ENCODE measurements around the gene FBXO41.

The FBXO41 gene

DNA sequence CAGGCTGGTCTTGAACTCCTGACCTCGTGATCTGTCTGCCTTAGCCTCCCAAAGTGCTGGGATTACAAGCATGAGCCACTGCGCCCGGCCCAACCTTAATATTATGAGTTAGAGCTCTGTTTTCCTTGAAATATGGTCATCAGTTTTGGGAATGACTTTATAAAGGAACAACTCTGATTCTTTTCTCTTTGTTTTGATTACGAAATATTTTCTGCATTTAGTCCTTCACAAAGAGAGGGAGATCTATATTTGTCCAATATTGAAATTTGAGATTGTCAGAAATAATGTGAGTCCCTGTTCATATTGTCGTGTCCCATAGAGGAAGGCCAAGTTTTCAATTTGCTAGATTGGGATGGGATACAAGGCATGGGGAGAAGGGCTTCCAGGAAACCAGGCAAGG is 67.1 kb downstream of the FBXO41 start:
- no peak overlapping the region for H3K4me3 Mint-ChIP-seq
- H3K36me3 Mint-ChIP-seq (ENCODE audit: insufficient read depth), result peaks cover 26% of the 10 kb centered on the region
- H3K9me3 Mint-ChIP-seq, result no peaks in the 10 kb centered on the region
- H3K27me3 Mint-ChIP-seq, result no peaks in the 10 kb centered on the region
- peaks cover 20 to 23% of the 10 kb centered on the region in 2 donors for H3K4me1 Mint-ChIP-seq (ENCODE audit: low read depth in 2 of 2)
- no peak overlapping the region for H3K27ac Mint-ChIP-seq
- no peak for ATAC-seq (replicated peaks)
- no peak for DNase-seq

DNA sequence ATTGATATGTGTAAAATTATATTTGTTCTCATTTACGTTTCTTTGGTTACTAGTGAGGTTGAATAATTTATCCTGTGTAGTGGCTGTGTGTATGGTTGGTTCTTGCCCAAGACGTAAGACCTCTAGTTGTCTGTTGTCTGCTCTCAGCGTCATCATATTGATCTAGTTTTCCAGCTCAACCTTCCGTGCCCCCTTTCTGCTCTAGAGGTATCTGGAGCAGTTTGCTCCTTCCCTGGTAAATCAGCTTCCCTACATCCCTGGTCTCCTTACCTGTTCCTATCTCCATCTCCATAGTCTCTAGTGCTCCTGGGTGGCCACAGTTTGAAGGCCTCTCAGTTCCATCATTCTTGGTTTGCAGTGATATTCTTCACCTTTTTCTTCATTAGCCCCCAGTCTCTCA is 69.0 kb downstream of the FBXO41 start:
- Mint-ChIP-seq H3K4me1 (ENCODE audit: low read depth in 2 of 2) (peaks cover 20 to 23% of the 10 kb centered on the region in 2 donors), H3K4me3 (peak overlapping the region; percentile 91 to 92), H3K27ac (peak overlapping the region in 1 of 2 donors; percentile 85)

DNA sequence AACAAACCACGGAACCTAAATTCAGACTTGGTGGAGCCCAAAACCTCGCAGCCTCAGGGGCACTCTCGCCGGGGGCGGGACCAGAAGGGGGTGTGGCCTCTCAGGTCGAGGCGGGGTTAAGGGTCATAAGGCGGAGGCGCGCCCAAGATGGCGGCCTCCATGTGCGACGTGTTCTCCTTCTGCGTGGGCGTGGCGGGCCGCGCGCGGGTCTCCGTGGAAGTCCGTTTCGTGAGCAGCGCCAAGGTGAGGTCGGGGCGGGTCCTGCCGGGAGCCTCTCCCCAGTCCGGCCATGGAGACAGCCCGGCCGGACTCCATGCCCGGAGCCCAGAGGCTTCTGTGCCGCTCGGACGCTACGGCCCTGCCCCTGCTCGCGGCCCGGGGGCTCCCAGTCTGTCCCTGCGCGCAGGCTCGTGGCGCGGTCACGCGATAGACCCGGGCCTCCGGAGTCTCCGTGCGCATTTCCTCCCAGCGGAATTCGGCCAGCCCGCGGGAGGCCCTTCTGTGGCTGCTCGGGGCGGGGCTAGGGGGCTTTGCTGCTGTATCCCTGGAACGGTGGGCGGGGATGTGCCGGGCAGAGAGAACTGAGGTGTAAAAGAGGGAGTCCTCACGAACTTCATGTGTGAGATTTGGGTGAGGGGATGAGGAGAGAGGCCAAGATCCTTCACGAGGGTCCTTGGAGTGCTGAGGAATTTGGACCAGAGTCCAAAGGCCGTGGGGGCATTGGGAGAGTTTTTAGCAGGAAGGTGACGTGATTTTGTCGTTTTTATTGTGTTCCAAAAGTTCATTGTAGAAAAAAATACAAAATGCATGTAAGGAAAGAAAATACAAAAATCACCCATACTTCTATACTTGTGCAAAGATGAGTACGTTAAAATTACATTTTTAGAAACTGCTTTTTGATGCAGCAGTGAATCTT is 69.9 kb downstream of the FBXO41 start, which contains the start of gene SMYD5:
TSS of gene SMYD5 (plus strand) at position 126 of the 916 bp plus-strand sequence. CDS start at position 148, 22 bp downstream.
- H3K4me3 Mint-ChIP-seq, result peak within 1 kb of the TSS; percentile 91 to 92
- ATAC-seq (replicated peaks) (peak; percentile 94), DNase-seq (peak; percentile 92 to 95 (median 95))
- H3K27me3 Mint-ChIP-seq, result peaks cover 4 to 11% of the 10 kb centered on the region in 2 donors
- H3K4me1 Mint-ChIP-seq (ENCODE audit: low read depth in 2 of 2), result peaks cover 20 to 23% of the 10 kb centered on the region in 2 donors
- H3K9me3 Mint-ChIP-seq, result no peaks in the 10 kb centered on the region
- H3K36me3 Mint-ChIP-seq (ENCODE audit: insufficient read depth), result peaks cover 18% of the 10 kb centered on the region
- peak within 1 kb of the TSS; percentile 85 to 89 for H3K27ac Mint-ChIP-seq

More for the DNA sequence above, 69.0 kb downstream of the FBXO41 start:
- no peaks in the 10 kb centered on the region for H3K9me3 Mint-ChIP-seq
- ATAC-seq (replicated peaks) (no peak), DNase-seq (no peak)
- H3K36me3 Mint-ChIP-seq (ENCODE audit: insufficient read depth), result peaks cover 18% of the 10 kb centered on the region
- peaks cover 0 to 3% of the 10 kb centered on the region in 2 donors for H3K27me3 Mint-ChIP-seq

DNA sequence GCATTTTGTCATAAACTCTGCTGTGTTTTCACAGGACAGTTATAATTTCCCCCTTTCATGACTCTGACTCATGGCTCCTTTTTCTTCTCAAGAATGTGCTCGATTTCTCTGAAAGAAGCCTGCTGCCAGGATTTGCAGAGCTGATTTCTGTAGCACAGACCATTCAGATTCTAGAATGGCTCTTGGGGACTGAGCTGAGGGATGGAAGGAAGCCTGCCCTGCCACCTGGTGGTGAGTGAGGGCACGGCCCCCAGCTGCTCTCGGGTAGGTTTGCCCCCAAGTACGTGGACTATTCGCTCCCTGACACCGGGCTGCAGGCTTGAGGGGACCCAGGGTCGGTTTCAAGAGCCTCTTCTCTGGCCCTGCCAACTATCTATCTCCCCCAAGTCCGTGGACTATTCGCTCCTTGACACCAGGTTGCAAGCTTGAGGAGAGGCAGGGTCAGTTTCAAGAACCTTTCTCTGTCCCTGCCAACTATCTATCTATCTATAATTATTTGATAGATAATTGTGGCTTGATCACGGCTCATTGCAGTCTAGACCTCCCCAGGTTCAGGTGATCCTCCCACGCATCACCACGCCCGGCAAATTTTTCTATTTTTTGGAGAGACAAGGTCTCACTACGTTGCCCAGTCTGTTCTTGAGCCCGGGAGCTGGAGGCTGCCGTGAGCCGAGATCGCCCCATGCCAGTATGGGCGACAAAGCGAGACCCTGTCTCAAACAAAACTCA is 71.7 kb downstream of the FBXO41 start:
- Mint-ChIP-seq H3K9me3 (no peaks in the 10 kb centered on the region), H3K27ac (no peak overlapping the region), H3K36me3 (ENCODE audit: insufficient read depth) (peaks cover 18% of the 10 kb centered on the region), H3K4me3 (peak overlapping the region; percentile 28 to 91), H3K4me1 (ENCODE audit: low read depth in 2 of 2) (peaks cover 20 to 23% of the 10 kb centered on the region in 2 donors), H3K27me3 (peaks cover 15 to 21% of the 10 kb centered on the region in 2 donors)
- DNase-seq (peak; percentile 69 to 76 (median 71)), ATAC-seq (replicated peaks) (peak; percentile 68)

DNA sequence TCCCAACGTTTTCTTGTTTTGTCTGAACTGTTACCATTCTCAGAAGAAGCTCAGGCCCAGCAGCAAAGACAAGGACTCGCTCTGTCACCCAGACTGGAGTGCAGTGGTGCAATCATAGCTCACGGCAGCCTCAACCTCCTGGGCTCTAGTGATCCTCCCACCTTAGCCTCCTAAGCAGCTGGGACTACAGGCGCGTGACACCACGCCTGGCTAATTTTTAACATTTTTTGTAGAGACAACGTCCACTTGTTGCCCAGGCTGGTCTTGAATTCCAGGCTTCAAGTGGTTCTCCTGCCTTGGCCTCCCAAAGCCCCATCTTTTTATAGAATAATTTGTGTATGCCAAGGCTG is 72.2 kb downstream of the FBXO41 start:
- Mint-ChIP-seq H3K4me1 (ENCODE audit: low read depth in 2 of 2) (peaks cover 20 to 23% of the 10 kb centered on the region in 2 donors), H3K27ac (no peak overlapping the region), H3K36me3 (ENCODE audit: insufficient read depth) (peaks cover 13% of the 10 kb centered on the region), H3K27me3 (peaks cover 20 to 25% of the 10 kb centered on the region in 2 donors), H3K9me3 (no peaks in the 10 kb centered on the region), H3K4me3 (no peak overlapping the region)
- DNase-seq, result no peak
- no peak for ATAC-seq (replicated peaks)

DNA sequence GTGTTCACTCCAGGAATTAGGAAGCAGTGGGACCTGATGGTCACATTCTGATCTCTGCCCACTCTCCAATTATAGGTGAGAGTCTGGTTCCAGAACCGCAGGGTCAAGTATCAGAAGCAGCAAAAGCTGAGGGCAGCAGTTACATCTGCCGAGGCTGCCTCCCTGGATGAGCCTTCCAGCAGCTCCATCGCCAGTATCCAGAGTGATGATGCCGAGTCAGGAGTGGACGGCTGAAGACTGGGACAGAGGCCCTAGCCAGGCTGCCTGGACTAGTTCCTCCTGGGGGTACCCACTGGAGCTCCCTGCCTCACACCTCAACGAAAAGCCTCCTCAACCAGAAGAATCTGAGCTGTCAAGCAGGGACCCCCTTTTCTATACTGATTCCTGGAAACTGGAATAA is 73.6 kb downstream of the FBXO41 start:
- no peak for DNase-seq
- no peak overlapping the region for H3K4me3 Mint-ChIP-seq
- H3K27ac Mint-ChIP-seq, result no peak overlapping the region
- peaks cover 29 to 33% of the 10 kb centered on the region in 2 donors for H3K27me3 Mint-ChIP-seq
- no peaks in the 10 kb centered on the region for H3K9me3 Mint-ChIP-seq
- H3K4me1 Mint-ChIP-seq (ENCODE audit: low read depth in 2 of 2), result peaks cover 20 to 22% of the 10 kb centered on the region in 2 donors
- H3K36me3 Mint-ChIP-seq (ENCODE audit: insufficient read depth), result peaks cover 13% of the 10 kb centered on the region
- no peak for ATAC-seq (replicated peaks)

- Mint-ChIP-seq H3K9me3 (no peaks in the 10 kb centered on the region), H3K36me3 (ENCODE audit: insufficient read depth) (peaks cover 10% of the 10 kb centered on the region), H3K27me3 (peaks cover 32 to 40% of the 10 kb centered on the region in 2 donors), H3K27ac (no peak overlapping the region), H3K4me3 (no peak overlapping the region), H3K4me1 (ENCODE audit: low read depth in 2 of 2) (peaks cover 14 to 15% of the 10 kb centered on the region in 2 donors)
- DNase-seq (no peak), ATAC-seq (replicated peaks) (no peak)
Observed at GRCh38 chr2:73210019-73210418, 74.3 kb downstream of the FBXO41 start.

GRCh38 chr2:73208258-73208657 is 76.0 kb downstream of the FBXO41 start:
- Mint-ChIP-seq H3K4me1 (ENCODE audit: low read depth in 2 of 2) (peaks cover 0 to 4% of the 10 kb centered on the region in 2 donors), H3K27ac (no peak overlapping the region), H3K9me3 (no peaks in the 10 kb centered on the region), H3K4me3 (no peak overlapping the region), H3K27me3 (peaks cover 49 to 58% of the 10 kb centered on the region in 2 donors), H3K36me3 (ENCODE audit: insufficient read depth) (peaks cover 1% of the 10 kb centered on the region)
- DNase-seq (no peak), ATAC-seq (replicated peaks) (no peak)

- ATAC-seq (replicated peaks), result no peak
- H3K4me3 Mint-ChIP-seq, result no peak overlapping the region
Observed at GRCh38 chr2:73205611-73206010, 78.7 kb downstream of the FBXO41 start.

More at GRCh38 chr2:73205611-73206010, 78.7 kb downstream of the FBXO41 start:
- H3K36me3 Mint-ChIP-seq (ENCODE audit: insufficient read depth), result no peaks in the 10 kb centered on the region
- H3K27me3 Mint-ChIP-seq, result peaks cover 60 to 82% of the 10 kb centered on the region in 2 donors
- no peak for DNase-seq
- no peaks in the 10 kb centered on the region for H3K9me3 Mint-ChIP-seq
- no peak overlapping the region for H3K27ac Mint-ChIP-seq
- H3K4me1 Mint-ChIP-seq (ENCODE audit: low read depth in 2 of 2), result peaks cover 0 to 5% of the 10 kb centered on the region in 2 donors

Measured in effector memory CD8-positive, alpha-beta T cell (primary cell).